HG03060 (cell line): ENCODE results near the gene RNF26.

Experiments
- ATAC-seq: cut with Tn5 transposase; IDR thresholded peaks from one replicate; pipeline ENCODE4 v1.9.1; 2021; ENCODE audit warnings: low read depth, moderate number of reproducible peaks; ENCODE audit not compliant: unreplicated experiment

RNF26 gene

DNA sequence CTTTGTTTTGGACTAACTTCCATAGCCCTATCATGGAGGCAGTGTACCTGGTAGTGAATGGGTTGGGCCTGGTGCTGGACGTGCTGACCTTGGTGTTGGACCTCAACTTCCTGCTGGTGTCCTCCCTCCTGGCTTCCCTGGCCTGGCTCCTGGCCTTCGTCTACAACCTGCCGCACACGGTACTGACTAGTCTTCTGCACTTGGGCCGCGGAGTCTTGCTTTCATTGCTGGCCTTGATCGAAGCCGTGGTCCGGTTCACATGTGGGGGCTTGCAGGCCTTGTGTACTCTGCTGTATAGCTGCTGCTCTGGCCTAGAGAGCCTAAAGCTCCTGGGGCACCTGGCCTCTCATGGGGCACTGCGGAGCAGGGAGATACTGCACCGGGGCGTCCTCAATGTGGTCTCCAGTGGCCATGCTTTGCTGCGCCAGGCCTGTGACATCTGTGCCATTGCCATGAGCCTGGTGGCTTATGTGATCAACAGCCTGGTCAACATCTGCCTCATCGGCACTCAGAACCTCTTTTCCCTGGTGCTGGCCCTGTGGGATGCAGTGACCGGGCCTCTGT lies 846 bp downstream of the RNF26 start:
- no peak for ATAC-seq

DNA sequence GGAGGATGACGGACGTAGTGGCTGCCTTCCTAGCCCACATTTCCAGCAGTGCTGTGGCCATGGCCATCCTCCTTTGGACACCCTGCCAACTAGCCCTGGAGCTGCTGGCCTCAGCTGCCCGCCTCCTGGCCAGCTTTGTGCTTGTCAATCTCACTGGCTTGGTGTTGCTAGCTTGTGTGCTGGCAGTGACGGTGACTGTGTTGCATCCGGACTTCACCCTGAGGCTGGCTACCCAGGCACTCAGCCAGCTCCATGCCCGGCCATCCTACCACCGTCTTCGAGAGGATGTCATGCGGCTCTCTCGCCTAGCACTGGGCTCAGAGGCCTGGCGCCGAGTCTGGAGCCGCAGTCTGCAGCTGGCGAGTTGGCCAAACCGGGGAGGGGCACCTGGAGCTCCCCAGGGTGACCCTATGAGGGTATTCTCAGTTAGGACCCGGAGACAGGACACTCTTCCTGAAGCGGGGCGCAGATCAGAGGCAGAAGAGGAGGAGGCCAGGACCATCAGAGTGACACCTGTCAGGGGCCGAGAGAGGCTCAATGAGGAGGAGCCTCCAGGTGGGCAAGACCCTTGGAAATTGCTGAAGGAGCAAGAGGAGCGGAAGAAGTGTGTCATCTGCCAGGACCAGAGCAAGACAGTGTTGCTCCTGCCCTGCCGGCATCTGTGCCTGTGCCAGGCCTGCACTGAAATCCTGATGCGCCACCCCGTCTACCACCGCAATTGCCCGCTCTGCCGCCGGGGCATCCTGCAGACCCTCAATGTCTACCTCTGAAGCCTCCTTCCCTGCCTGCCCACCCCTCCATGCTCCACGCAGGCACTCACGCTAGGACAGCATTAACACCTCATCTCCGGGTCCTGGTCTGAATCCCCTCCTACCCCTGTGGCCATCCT lies 1.6 kb downstream of the RNF26 start:
- no peak for ATAC-seq

DNA sequence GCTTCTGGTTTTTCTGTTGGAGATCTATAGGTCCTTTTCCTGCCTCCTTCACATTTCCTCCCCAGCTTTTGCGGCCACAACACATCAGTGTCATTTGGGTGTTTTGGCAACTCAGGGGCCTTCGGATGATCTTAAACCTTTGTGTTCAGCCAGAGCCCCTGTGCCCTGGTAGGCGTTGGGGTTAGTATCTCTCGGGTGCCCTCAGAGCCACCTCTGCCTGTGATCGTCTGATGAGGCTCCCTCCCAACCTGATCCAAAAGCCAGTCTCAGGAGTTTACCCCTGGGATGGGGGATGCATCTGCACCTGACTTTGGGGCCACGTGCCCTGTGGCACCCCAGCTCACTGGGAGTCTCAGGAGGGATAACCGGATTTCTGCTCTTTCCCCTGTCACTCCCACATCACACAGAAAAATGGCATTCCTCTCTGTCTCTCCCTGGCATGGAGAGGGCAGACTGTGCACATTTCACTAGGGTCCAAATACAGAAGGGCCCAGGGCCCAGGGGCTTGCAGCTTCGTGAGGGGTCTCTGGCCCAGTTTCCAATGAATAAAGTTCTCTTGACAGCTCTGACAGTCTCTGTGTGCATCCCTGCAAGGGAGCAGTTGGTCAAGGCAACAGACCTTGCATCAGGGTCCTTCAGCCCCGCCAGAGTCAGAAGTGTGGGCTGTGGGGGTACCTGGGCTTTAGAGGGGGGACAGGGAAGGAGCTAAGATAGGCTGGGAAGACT lies 2.6 kb downstream of the RNF26 start:
- ATAC-seq: no peak

DNA sequence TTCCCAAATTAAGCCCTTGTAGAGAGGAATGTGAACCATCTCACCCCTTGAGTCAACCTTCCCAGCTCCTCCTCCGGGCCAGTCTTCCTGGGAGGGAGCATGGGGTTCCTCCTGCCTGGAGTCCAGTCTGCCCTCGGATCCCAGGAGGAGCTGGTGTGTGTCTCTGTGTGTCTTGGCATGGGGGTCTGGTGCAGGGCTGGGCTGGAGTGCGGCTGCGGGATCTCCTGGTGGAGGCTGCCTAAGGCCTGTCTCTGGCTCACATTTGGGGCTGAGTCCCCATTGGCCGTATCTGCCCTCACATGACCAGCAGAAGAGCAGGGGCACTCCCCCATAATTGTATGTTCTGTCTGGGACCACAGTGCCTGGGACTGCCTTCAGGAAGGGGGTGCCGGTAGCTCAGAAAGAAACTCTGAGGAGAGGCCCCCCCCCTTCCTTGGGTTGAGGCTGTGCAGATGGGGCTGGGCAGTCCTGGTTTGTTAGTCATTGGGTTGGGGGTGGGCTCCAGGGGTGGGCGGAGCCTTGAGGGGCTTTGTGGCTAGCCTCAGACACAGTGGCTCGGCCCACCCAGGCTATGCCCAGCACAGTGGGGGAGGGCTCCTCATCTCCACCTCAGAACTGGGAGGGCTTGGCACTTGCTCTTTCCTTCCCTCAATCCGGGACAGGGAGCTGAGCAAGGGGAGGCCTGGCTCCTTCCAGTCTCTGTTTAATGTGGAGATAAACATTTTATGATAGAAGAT lies 3.4 kb downstream of the RNF26 start:
- no peak for ATAC-seq

DNA sequence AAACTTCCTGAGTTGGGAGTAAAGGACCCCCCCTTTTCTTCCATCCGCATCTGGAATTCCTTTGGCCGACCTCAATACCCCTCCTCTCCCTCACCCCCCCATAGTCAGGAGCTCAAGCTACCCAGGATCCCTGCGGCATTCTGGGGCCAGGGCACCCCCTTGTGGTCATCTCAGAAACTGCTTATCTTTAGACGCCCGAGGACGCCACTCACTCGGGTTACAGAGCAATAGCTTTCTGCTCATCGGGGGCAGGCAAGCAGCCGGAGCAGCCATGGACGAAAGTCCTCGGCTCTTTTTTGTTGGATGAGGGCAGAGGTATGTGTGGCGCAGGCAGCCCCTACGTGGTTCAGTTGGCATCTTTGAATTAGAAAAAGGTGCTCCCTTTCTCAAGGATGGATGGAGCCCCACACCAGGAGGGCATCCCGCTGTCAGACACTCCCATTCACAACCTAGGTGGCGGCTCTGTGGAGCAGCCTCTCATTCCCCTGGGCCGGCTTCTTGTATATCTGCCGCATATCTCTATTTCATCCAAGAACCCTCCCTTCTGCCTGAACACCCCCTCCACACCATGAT lies 4.1 kb downstream of the RNF26 start:
- no peak for ATAC-seq

DNA sequence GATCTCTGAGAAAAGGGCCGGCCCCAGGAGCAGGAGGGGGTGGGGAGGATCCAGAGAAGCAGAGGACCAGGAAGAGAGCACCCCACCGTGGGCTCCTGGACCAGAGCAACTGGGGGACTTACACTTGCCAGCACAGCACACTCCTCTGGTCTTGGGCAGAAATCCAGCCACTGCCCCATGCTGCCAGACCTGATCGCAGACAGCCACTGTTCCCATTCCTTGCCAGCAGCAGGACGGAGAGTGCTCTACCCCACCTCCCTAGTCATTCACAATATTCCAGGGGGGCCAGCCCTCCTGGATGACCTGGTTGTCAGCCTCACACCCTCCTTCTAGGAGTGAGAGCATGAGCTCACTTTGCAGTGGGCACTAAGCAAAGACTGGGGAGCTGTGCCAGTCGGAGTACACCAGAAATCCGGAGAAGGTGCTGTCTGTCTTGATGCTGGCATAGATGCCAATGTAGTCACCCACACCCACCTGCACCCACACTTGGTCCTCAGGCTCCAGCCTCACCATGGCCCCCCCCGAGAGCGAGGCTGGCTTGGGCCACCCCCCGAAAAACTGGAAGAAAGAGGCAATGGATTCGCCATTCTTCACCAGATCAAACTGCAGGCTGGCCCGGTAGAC lies 4.8 kb downstream of the RNF26 start:
- no peak for ATAC-seq

DNA sequence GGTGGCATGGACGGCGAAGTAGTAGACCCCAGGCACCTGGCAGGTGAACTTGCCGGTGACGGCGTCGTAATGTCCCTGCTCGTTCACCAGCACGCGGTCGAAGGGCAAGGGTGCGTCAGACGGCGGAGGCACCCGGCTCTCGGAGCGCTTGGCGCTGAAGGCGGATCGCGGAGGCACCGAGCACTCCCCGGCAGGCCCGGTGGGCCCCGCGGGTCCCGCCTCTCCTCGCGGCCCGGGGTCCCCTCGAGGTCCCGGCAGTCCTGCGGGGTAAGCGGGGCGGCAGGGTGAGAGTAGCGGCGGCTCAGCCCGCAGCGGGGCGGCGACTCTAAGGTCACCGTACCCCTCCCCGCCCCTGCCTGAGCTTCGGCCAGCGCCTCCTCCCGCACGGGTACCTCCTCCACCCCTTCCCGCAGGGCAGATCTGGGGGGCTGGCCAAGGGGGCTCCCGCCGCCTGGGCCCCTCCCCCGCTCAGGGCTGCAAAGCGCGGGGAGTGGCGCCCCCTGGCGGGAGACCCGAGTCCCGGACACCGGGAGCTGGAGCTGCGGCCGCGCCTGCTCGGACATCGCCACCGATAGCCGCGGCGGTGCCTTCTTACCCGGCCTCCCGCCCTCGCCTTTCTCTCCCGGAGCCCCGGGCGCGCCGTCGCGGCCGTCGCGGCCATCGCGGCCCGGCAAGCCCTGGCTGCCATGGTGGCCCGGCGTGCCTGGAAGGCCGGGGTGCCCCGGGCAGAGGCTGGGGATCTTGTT lies 5.4 kb downstream of the RNF26 start:
- ATAC-seq: no peak

DNA sequence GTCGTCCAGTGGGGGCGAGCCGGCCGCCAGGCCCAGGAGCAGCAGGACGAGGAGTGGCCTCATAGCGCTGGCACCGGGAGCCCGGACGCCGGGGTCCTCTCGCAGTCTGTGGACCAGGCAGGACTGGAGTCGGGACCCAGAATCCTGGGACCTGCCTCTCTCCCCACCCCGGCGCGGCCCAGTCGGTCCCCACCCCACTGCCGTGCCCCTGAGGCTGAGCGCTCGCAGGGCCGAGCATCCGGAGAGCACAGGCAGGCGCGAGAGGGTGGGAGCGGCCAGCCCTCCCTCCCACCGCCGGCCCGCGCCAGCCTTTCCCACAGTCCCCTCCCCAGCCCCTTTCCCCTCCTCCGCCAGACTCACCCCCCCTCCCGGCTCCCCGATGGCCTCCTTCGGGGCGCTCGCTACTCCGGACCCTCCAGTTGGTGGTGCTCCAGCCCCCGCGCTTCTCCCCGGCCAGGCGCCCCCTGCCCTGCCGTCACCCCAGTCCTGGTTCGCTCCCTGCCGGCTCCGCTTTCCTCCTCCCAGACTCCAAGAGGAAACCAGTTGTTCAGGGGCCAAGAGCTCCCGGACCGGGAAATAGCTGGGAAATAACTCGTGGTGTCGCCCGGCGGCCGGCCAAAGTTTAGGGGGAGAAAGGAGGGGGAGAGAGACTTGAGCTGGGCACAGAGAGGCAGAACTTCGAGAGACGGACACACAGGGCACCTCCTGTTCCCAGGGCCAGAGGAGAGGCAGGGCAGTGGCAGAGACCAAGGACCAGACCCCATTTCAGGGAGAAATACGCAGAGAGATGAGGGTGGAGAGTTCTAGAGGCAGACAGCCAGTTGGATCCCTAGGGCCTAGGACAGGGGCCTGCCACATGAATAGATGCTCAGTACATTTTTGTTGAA lies 6.3 kb downstream of the RNF26 start, which contains the start of gene C1QTNF5:
TSS of gene C1QTNF5 (minus strand) at position 549 of the 887 bp plus-strand sequence. CDS start at position 63, 486 bp downstream.
- ATAC-seq: no peak

DNA sequence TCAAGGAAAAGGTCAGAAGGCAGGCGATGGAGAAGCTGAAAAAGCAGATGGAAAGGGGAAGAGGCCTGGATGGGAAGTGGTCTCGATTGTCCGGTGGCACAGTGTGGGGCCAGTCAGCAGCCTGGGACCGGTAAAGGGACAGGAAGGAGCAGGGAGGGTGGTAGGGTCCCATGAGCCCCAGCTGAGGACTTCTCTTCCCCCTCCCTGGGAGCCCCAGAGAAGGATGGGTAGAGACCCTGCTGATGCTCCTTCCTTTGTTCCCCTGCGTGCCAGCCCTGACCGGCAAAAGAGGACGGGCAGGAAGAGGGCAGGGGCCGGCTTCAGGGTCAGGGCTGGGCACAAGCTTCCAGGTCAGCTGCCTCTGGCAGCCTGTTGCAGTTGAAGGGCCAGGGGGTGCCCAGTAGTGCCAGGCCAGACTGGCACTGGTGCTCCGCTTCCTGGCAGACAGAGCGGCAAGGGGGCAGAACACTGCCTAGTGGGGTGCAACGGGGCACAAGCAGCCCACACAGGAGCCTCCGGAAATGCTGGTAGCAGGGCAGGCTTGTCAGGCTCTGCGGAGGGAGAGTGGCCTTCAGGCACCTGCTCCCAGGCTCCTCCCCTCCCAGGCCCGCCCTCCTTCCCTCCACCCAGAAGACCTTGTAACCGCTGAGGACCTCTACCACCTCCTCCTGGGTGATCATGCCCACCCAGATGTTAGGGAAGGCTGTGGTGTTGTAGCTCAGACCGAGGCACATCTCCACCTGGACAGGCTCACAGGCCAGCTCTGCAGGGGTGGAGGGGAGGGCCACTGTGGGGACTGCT lies 7.1 kb downstream of the RNF26 start:
- ATAC-seq: no peak

DNA sequence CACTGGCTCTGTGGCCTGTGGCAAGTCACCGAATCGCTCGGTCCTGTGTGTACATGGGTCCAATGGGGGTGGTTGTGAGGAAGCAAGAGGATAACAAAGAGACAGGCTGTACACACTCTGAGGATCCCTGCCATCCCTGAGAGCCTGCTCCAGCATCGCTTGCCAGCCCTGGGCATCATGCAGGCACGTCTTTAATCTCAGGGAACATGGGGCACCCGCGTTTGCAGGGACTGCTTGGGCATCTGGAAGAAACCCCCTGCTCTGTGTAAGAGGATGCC lies 7.6 kb downstream of the RNF26 start:
- ATAC-seq: no peak

DNA sequence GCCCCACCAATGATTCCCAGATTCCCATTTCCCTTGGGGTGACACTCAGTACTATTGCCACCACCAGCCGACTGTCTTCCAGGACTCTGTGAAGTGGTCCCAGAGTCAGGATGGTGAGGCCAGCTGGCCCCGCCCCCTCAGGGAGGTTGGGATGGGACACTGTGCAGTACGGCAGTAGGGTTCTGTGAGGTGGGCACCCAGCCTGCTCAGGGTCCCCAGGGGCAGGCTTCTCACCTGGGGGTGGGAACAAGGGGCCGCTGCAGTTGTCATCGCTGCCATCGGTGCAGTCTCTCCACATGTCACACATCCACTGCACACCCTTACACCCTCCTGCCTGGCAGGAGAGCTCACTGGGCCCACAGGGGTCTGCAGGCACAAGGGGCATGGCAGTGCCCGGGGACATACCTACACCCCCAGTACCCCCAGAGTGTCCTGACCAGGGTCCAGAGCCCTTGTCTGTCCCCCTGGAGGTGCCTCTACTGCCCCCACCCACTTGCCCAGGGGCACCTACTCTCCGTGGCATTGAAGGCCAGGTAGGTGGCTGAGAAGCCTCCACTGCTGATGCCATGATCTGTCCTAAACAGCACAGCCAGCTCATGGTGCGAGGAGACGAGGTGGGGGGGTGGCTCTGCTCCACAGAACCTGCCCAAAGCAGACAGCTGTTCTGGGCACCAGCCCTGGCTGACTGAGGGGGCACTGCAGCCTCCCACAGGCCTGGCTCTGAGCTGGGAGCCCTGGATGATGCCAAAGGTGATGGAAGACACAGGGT lies 8.2 kb downstream of the RNF26 start:
- no peak for ATAC-seq

DNA sequence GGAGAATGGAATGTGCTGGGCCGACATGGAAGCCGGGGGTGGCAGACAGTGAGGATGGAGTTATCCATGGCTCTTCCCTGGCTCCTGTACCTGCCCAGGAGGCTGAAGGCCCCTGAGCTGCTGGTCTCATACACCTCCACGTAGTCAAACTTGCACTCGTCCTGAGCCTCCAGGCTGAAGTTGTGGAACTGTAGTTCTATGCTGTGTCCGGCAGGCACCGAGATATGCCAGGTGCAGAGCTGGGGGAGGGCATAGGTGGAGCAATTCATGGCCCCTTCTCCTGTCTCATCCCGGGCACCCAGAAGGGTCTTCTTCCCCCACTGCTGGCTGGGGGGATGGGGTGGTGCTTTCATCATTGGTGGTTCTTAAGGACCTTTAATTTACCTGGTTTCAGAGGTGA lies 9.4 kb downstream of the RNF26 start:
- ATAC-seq: no peak

DNA sequence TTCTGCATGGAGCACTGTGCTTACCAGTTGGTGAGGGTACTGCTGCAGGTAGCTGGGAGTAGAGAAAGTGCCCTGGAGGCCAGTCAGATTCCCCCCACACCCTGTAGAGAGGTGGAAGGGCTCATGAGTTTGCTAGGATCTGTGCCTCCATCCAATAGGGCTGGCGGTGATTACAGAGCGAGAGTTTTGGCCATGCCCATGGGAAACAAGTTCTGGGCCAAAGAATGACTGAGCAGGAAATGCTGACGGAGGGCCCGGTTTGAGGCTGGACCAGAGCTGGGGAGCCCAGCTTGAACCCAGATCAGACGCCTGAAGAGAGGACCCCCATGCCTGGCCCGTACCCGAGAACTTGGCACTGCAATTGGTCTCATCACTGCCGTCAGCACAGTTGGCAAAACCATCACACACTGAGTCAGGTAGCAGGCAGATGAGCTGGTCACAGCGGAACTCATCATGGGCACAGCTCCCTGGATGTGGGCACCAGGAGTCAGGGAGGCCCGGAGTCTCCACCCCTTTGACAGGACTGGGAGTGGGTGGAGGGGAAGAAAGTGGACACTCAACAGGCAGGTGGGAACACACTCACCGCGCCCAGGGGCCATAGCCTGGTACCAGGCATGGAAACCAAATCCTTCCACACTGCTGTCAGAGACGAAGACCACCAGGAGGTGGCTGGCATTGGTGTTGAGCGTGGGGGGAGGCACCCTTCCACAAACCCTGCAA lies 10.1 kb downstream of the RNF26 start:
- ATAC-seq: no peak

DNA sequence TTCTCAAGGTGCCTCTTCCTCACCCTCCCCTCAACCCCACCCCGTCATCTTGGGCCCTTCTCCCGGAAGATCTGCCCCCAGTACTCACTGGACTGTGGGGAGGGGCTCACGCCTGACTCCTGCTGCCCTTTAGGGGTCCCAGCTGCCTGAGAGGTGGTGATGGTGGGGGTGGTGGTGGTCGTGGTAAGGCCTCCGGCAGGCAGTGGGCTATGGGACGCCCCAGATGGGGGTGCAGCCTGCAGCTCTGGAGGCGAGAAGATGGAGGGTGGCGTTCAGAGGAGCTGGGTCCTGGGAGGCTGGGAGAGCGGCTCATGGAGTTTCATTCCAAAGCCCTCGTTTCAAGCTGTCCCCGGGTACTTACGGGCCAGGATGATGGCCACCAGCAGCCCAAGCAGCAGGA lies 11.4 kb downstream of the RNF26 start:
- ATAC-seq: no peak

DNA sequence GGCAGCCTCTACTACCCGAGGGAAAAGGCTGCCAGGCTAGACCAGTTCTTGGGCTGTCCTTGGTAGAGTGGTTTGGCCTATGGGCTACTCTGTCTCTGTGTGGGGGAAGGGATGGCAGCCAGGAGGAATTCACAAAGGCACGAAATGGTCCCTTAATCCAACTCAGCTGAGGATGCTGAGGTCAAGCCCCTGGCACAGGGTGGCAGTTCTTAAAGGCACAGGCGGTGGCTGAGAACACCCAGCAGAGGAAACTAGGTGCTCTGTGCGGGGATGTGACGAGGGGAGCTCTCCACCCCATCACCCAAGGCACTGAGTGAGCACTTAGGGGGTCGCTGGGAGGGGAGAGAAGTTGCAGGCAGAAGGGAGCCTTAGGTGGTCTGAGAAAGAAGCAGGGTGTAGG lies 12.3 kb downstream of the RNF26 start, which contains the start of gene MFRP:
TSS of gene MFRP (minus strand) at position 101 of the 400 bp plus-strand sequence. CDS start 192 bp downstream, outside the sequence.
- ATAC-seq: no peak

DNA sequence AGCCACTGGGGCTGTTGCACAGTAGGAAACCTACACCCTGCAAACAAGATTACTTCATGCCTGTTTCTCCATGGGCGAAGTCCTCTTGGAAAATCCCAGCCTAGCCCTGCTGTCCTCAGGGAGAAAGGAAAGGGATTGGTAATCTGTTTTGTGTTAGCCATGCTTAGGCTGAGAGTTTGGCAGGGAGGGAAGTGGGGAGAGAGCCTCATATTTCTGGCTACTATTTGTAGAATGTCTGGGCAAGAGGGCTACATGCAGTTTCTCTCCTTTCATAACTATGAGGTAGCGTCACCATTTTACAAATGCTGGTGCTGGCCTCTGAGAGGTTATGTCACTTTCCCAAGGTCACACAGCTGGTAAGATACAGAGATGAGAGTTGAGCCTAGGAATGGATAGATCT lies 12.9 kb downstream of the RNF26 start:
- ATAC-seq: no peak
